Endometrium (tissue), 2 donors: ENCODE results near the gene NTM.

Source experiments
- FAIRE-seq: peaks from 2 replicates; lab custom pipeline; 2012; peaks lifted over from hg19 to GRCh38; lab: Jason Lieb, UNC
- donor health status: control.
- donor health status: control.

The NTM gene

DNA sequence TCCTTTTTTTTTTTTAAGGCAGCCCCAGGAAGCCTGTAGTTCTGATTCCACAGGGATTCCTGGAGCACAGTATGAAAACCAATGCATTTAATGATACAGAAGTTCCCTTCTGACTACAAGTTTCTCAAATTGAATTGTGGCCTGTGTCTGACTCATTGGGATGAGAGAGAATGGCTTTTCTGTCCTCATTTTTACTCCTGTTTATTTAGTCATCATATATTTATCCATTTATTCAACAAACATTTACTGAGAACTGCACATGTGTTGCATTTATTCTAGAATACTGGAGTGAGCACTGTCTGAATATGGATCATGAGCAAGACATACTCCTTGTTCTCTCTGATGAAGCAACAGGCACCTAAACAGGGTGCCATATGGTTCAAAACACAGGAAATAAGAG lies 231.2 kb downstream of the NTM start:
- no peak for FAIRE-seq

DNA sequence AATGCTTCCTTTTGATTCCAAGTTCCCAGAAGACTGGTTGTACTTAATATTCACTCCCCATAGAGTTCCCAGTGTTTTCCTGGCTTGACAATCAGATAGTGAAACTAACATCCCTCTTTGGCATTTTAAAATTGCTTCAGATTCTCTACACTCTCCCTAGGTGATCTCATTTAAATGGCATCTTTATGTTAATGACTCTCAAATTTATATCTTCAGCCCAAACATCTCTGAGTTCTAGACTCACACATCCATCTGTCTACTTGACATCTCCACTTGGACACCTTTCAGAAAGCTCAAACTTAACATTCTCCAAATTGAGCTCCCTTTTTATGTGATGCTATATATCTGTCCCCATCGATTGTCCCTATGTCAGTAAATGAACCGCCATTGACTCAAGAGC lies 232.0 kb downstream of the NTM start:
- FAIRE-seq: no peak

DNA sequence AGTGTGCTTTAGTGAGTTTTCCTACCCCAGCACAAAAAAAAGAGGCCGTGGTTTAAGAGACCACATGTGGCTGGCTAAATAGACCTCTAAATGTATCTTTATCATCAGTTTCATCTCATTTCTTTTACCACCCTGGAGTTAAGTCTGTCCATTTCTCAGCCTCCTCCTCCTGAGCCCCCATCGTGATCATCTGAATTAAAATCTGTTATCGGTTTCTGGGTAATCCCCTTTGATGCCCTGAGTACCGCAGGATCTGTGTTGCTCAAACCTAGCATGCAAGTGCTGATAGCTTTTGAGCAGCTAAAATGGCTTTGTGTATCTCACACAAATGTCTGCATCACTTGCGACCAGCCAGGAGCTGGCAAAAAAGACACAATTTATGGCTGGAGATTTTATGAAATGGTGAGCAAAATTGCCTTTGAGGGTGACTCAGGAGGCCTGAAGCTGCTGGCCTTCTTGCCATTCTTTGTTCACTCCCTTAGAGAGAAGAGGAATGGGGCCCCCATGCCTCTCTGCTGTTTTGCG lies 236.5 kb downstream of the NTM start:
- no peak for FAIRE-seq

DNA sequence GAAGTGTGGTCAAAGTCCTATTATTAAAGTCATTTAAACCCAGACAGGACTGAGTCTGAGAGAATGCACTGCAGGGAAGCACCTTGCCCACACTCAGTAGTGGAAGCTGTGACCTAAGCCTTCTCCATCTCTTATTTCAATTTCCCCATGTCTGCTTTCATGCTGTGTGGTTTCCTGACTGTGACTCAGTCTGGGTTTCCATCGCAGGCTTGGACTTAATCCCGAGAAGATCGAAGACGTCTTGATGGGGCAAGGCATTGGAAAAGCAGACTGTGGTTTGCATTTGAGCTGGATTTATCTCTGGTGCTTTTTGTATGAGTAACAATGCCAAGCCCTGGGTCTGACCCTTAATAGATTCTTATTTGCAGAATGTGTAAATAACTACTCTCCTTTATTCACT lies 238.9 kb downstream of the NTM start:
- no peak for FAIRE-seq

DNA sequence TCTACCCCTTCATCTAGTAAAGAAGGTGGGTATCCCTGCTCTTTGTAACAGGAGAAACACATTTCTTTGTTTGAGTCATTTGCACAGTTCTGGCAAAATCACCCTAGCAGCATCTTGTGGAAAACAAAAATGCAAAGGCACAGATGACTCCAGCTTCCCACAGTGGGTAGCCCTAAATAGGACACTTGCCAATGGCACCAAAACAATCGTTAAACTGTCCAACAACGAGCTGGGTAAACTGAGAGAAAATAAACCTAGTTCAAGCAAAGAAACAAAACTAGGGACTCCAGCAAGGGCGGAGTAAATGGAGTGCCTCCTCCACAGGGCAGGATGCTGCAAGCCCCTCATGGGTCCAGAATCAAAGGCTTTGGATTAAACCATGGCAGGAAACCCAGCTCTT lies 239.5 kb downstream of the NTM start:
- no peak for FAIRE-seq

DNA sequence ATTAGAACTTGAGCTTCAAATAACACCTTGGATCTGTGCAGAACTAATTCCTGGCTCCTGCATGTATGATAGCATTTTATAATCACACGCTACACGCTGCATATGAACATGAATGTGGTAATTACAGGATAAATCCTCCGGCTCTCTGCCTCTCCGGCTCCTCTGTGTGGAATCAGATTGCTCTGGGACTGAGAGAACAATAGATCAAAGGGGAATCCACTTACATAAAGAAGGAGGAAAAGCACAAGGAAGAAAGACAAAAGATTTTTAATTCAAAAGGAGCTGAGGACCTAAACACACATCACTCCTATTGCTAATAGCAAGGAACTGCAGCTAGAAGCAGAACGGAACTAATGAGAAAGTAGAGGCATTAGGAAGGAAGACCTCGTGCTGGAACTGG lies 240.9 kb downstream of the NTM start:
- no peak for FAIRE-seq

DNA sequence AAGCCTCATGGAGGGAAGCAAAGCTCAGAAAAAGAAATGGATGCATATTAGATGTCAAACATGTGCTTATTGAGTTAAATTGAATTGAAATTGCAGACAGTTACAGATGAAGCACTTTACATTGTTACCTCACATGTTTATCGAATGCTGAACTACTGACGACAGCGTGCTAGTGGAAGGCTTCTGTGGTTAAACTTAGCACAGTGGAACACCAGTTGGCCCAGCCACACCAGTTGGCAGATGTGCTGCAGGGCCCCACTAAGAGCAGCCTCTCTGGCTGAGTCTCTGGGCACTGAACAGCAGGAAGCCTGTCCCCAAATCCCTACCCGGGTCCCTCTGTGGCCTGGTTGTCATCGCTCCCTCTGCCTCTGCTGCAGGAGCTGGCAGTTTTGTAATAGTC lies 242.1 kb downstream of the NTM start:
- no peak for FAIRE-seq

DNA sequence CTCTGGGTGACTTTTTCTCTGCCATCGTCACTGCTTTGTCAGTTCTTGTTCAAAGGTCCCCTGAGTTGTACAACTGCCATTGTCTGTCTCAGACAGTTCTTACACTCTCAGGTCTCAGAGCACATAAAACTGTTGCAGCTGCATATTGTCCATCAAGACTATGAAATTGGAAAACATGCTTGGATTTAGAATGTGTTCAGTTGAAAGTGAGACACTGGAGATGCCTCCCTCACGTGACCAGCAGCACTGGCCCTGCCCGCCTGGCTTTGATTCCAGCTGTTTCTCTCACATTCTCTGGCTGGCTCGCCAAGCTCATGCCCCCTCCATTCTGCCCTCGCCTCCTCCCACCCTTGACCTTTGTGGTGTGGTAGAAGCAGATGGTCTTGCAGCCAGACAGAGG lies 244.2 kb downstream of the NTM start:
- FAIRE-seq: no peak

DNA sequence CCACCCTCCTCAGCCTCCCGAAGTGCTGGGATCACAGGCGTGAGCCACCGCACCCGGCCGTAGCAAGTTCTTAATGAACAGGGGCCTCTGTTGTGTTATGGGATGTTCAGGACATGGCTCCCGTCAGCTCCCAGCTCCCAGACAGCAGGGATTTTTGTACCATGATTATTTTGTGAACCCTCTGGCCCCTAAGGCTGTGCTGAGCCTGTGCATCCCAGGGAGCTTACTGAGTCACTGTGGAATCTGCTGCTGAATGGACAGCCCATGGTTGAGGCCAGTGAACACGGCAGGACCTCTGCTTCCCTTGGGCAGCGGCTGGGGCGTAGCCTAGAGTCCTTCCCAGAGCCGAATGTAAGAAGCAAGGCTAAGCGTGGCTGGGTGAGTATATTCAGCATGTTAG lies 245.2 kb downstream of the NTM start:
- no peak for FAIRE-seq

DNA sequence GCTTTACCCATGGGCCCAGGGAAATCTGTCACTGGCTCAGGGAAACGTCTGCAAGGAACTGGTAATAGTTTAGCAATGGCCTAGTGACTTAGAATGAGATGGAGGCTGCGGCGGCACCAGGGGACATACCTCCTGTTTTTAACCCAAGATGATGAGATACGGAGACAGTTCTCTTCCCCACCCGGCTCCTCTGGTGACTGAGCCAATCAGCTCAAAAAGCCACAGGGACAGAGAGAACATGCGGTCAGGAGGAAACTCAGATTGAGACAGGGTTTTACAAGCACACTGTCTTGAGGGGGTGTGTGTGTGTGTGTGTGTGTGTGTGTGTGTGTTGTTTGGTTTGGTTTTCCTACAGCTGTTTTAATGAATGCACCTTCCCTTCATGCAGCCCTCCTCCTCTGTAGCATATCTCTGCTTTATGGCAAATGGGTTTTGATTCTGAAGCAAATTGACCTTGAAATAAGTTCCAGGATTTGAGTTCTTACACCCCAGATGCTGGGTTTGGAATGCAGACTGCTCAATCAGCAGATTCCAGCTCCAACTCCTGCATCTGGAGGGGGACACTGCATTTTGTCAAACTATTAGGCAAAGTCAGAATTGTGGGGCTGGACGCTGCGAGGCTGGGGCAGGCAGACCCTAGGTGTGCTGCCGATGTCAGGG lies 246.2 kb downstream of the NTM start:
- FAIRE-seq: no peak

DNA sequence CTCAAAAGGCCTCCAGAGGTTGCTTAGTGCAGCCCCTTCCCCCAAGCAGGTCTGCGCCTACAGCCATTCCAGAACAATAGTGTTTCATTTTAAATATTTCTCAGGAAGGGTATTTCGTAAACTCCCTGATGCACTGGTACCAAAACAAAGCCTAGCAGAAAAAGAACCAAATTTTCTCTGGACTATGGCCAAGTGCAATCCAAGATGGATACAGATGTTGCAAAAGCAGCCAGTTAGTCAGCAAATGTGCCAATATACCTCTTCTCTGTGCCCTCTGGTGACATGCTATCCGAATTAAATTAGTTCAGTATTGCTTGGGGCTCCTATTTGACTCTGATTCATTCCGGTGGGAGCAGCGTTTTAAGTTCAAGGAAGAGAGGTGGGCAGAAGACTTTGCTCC lies 247.8 kb downstream of the NTM start:
- FAIRE-seq: no peak

DNA sequence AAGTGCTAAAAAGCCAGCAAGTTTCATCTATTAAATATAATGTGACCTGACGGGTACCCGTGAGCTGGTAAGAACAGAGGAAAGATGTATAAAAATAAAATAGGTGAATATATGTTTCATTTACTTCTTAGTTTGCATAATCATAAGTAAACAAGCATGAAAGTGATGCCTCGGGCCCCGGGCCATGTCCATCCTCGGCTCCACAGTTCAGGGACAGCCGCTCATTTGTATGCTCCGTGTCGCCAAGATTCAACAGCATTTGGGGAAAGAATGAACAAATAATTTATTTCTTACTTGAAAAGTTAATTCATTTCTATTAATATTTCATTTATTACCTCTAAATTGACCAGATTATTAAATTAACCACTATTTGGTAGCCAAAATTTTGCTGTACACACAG lies 251.8 kb downstream of the NTM start:
- no peak for FAIRE-seq

DNA sequence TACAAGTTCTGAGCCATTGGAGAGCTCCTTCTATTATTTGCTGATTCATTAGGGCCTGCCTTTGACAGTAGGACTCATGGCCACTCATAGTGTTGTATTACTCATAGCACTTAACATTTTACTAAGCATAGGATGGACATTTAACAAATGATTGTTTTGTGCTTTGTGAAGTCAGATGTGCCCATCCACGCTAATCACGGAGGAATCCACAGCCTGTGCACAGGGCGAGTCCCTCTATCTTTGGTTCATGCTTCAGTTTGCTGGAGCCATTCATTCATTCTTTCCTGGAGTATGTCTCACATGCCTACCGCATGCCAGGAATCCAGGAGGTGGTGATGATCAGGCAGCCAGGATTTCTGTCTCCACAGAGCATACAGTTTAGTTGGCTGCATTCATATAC lies 254.1 kb downstream of the NTM start:
- no peak for FAIRE-seq

DNA sequence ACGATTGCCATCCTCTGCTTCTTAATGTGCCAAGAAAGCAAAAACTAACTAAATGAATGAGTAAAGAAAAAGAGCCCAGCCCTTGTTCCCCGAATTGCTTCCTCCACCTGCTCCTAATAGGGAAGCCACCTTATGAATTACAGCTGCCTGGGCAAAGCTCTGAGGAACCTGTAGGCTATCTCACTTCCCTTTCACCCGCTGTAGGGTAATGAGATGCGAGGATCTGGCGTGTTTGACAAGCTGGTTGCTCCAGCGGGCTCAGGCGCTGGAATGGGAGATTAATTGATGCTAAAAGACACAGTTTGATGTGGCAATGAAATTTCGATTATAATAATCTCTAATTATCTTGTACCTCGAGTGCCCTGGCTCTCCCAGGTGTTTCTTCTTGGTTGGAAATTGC lies 256.4 kb downstream of the NTM start:
- no peak for FAIRE-seq

DNA sequence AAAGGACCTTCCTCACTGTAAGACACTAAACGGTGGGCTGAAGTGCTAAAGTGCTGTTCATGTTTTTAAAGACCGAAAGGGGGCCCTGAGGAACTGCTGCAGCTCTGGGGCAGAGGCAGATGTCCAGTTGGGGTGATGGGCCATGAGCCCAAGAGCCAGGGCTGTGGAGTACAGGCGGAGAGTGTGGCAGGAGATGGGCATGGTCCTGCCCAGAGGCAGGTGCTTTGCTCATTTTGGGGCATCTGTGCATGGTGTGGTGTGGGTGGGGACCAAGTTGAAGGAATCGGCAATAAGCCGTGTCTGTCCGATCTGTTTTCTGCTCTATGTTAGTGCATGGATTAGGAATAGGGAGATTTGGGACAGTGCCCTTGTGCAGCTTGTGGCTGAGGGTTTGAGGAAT lies 258.3 kb downstream of the NTM start:
- FAIRE-seq: no peak

DNA sequence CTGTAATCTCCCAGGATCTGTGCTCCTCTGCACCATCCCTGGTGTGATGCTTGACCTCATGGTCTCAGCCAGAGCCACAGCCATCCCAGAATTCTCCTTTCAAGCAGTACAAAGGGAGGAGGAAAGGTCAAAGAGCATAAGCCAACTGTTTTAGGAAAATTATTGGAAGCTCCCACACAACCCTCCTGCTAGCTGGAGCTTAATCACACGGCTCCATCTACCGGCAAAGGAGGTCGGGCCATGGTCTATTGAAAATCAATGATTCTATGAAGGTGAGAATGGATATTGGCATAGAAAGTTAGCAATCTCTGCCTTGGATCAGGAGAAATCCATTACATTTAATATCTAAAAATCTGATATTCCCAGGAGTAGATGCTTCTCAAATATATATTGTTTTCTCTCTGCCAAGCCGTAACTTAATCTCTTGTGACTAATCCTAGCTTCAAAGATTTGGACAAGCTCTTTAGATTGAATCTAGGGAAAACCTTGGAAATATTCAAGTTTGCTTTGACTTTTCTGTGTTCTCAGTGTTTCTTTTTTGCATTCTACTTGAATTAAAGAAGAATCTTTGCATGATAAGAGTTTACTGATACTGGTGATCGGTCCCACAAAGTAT lies 259.6 kb downstream of the NTM start:
- FAIRE-seq: no peak

DNA sequence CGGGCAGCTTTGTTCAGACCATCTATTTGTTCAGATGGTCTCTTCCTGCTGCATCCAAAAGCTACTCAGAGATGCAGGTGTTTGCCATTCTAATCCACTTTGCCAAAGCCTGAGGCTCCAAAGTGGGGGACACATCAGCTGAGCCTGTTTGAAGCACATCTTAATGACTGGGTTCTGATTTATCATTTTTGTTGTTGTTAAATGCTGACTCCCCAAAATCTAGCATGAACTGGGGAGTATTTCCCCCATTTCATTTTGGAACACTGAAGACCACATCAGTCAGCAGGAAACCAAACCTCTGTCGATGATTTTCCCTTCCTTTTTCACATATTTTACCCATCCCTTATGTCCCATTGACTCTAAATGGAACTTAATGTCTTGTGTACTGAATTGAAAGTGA lies 262.6 kb downstream of the NTM start:
- no peak for FAIRE-seq

DNA sequence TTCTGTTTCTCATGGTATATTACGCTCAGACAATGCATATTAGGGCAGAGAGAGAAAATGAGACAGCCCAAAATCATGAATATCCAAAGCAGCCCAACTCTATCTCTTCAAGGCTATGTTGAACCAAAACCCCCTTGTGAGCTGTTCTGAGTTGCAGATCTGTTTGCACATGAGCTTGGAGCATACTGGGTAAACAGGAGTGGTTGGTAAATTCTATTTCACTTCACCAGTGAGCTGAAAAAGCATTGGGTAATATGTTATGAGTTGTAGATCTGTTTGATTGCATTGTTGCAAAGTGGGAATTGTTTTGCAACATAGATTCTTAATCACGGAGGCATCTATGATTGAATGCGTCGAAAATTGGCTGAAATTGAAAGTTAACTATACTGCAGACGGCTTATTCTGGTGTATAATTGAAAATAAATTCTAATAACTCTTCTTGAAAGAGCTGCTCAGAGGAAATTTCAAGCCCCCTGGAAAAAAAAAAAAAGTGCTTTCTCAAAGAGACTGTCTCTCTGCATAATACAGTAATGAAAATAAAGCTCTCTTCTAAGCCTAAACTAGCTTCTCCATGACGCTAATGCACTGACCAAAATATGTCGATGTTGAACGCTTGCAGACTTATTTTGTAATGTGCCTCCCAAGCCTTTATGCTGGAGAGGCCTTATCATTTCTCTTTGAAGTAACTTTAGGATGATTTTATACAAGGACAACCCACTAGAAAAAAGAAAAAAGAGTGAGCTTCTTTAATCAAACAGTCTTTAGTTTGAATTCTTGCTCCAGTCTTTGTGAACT lies 263.7 kb downstream of the NTM start:
- no peak for FAIRE-seq

DNA sequence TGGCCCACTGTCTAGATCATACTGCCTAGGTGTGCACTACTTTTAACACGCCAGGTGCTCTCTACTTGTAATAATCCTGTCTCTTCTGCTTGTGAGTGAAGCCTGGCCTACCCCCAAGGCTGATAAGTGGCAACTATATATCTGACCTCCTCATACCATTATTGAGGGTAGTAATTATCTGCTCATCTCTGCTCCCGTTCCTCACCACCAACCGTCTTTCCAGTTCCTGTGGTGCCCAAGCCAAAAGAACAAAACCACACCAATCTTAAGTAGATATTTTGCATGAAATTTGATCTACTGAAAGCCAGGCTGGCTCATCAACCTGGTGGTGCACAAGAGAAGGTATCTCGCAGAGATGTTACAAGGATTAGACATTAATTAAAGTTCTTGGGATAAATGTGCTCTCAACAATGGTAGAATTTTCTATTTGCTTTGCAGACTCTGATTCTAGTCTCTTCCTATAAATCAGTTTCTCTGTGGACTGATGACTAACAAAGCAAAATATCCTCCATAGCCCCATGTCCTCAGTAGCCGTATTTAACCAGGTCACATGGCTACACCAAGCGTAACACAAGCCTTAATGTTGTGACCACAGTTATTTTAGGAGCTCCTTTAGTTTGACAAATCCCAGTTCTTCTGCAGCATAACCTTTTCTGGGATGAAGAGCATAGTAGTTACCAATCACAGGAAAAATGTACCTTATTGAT lies 267.2 kb downstream of the NTM start:
- no peak for FAIRE-seq

DNA sequence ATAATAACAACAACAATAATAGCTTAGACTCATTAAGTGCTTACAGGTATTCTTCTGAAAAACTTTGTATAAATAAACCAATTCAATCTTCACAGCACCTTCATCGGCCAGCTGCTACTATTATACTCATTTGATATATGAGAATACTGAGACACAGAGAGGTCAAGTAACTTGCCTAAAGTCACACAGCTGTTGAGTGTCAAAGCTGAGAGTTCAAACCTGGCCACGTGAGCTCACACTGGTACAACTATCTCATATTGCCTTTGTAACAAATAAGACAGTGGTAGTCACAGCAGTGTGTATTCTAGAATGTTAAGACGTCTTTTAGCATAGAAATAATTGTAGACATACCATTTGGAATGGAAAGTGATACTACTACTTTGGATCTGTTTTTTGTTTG lies 268.5 kb downstream of the NTM start:
- no peak for FAIRE-seq

DNA sequence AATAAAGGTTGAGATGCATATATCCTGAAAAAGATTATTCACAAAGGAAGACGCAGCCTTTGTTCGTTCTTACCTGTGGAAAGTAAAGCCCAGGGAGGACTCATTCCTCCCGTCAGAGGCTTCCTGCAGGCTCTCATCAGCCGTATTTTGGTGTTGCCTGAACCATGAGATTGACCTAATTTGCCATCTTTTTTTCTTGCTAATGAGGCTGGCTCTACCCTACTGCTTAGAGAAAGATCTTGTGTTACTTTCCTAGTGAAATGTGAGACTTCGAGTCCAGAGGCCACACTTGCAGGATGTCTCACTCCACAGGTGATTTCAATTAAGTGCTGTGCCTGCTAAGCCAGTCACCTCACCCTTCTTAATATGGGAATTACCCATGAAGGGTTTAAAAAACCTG lies 269.9 kb downstream of the NTM start:
- no peak for FAIRE-seq

DNA sequence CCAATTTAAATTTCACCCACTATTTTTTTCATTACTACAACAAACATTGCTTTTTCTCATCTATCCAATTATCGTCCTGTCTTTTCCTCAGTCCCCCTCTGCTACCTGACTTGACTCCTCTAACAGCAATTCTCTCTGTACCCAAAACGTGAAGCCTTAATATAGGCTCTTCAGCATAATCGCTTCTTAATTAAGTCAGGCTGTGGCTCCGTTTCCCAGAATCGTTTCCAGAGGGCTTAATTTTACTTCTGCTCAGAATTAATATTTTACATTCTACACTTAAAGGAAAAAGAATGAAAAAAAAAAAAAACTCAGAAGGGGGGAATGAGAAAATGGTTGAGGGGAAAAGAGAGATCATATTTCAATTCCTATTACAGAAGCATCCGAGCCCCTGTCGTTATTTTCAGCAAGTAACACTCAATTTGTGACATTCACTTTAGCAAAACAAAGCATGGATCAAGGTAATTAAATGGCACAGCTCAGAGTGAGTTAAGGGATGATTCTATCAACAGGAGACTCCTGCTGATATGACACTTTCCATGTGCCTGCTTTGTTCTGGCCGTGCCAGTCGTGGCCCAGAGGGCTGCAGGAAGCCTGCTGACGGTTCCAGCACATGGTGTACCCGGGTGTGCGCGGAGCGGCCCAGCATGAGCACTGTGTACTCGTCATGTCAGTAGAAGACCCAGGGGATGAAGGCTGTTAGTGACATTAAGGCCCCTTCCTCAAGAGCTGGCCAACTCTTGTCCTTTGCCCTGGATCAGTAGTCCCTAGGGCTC lies 272.5 kb downstream of the NTM start:
- no peak for FAIRE-seq
